Mucosa of stomach (tissue), 1 donor: ENCODE measurements around the gene FBXL17.

Source experiments
- H3K27me3 ChIP-seq: one replicate; pipeline ENCODE4 v1.7.0; 2013; ENCODE audit warnings: mild to moderate bottlenecking, low read length; ENCODE audit not compliant: control insufficient read depth, insufficient read depth
- H3K36me3 ChIP-seq: one replicate; pipeline ENCODE4 v1.7.0; 2013; ENCODE audit warnings: low read length; ENCODE audit not compliant: control insufficient read depth, insufficient read depth
- H3K4me1 ChIP-seq: one replicate; pipeline ENCODE4 v1.7.0; 2013; ENCODE audit warnings: mild to moderate bottlenecking, low read length; ENCODE audit not compliant: control insufficient read depth, insufficient read depth
- H3K4me3 ChIP-seq: one replicate; pipeline ENCODE4 v1.7.0; 2013; ENCODE audit warnings: low read length
- H3K9ac ChIP-seq: one replicate; pipeline ENCODE4 v1.7.0; 2013; ENCODE audit warnings: mild to moderate bottlenecking, low read length, moderate library complexity
- H3K9me3 ChIP-seq: one replicate; pipeline ENCODE4 v1.7.0; 2013; ENCODE audit warnings: mild to moderate bottlenecking, low read length, moderate library complexity; ENCODE audit not compliant: control insufficient read depth
- donor health status: Pancreatic carcinoma.

FBXL17 gene

GRCh38 chr5:107950776-107951175, 431.1 kb downstream of the FBXL17 start:
- Histone ChIP-seq H3K36me3 (no peaks in the 10 kb centered on the region), H3K9me3 (no peaks in the 10 kb centered on the region), H3K27me3 (no peaks in the 10 kb centered on the region), H3K4me3 (no peak overlapping the region), H3K4me1 (no peaks in the 10 kb centered on the region), H3K9ac (no peak overlapping the region)

- Histone ChIP-seq H3K4me3 (no peak overlapping the region), H3K36me3 (no peaks in the 10 kb centered on the region), H3K4me1 (no peaks in the 10 kb centered on the region), H3K9me3 (no peaks in the 10 kb centered on the region), H3K9ac (no peak overlapping the region), H3K27me3 (no peaks in the 10 kb centered on the region)
Measured at GRCh38 chr5:107949688-107950341, 432.1 kb downstream of the FBXL17 start.

DNA sequence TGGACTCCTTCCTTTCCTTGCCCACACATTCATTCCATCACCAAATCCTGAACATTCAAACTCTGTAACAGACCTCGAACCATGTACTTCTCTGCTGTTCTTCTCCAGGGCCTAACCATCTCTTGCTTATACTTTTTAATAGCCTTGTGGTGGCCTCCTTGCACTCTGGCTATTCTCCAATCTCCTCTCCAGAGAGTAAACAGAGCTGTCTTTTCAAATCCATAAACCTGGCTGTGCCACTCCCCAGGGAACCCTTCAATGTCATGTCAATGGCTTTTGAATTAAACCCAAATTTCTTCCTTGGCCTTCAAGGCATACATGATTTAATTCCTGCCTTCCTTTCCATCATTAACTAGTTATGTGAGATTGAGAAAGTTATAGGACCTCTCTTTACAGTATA, 433.5 kb downstream of the FBXL17 start:
- H3K9me3 ChIP-seq = no peaks in the 10 kb centered on the region

DNA sequence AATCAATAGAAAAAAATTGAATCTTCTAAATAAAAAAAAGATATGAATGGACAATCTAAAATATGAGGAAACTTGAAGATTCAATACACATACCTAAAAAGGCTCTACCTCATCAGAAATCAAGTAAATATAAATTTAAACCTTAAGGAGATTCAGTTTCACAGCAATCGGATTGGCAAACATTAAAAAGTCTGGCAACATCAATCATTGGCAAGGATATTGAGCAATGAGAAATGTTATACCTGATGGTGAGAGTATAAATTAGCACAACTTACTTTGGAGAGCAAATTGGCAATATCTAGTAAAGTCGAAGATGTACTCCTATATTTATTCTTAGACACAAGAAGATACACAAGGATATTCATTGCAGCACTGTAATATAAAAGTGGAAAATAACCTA, 436.8 kb downstream of the FBXL17 start:
- Histone ChIP-seq H3K9ac (no peak overlapping the region), H3K9me3 (no peaks in the 10 kb centered on the region), H3K4me1 (no peaks in the 10 kb centered on the region), H3K36me3 (no peaks in the 10 kb centered on the region), H3K27me3 (no peaks in the 10 kb centered on the region), H3K4me3 (no peak overlapping the region)

More for the DNA sequence above, 433.5 kb downstream of the FBXL17 start:
- Histone ChIP-seq H3K4me1 (no peaks in the 10 kb centered on the region), H3K36me3 (no peaks in the 10 kb centered on the region), H3K9ac (no peak overlapping the region), H3K4me3 (no peak overlapping the region), H3K27me3 (no peaks in the 10 kb centered on the region)

DNA sequence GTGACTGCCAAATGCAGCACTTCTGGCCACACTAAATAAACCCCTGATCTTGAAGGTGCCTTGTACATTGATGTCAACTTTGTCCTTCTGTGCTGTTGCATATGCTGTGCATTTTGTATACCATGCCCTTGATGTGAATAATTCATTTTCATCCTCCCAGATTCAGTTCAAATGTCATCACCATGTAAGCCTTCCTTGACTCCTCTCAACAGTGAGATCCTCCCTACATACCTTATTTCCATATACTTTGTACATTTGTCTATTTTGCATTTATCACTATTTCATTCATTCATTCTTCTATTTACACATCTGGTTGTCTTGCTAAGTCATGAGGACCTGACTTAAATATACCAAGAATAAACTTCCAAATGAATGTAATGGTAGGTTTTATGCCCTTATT, 438.0 kb downstream of the FBXL17 start:
- Histone ChIP-seq H3K4me3 (no peak overlapping the region), H3K9ac (no peak overlapping the region), H3K9me3 (no peaks in the 10 kb centered on the region), H3K36me3 (no peaks in the 10 kb centered on the region), H3K4me1 (no peaks in the 10 kb centered on the region), H3K27me3 (no peaks in the 10 kb centered on the region)

GRCh38 chr5:107941036-107941435, 440.9 kb downstream of the FBXL17 start:
- Histone ChIP-seq H3K27me3 (no peaks in the 10 kb centered on the region), H3K4me1 (no peaks in the 10 kb centered on the region), H3K36me3 (no peaks in the 10 kb centered on the region), H3K9me3 (no peaks in the 10 kb centered on the region), H3K9ac (no peak overlapping the region), H3K4me3 (no peak overlapping the region)

- H3K36me3 ChIP-seq = no peaks in the 10 kb centered on the region
- H3K27me3 ChIP-seq = no peaks in the 10 kb centered on the region
- no peaks in the 10 kb centered on the region for H3K4me1 ChIP-seq
- H3K4me3 ChIP-seq = no peak overlapping the region
- no peaks in the 10 kb centered on the region for H3K9me3 ChIP-seq
- no peak overlapping the region for H3K9ac ChIP-seq
Measured at GRCh38 chr5:107937651-107938355, 444.1 kb downstream of the FBXL17 start.

- H3K4me3 ChIP-seq = no peak overlapping the region
- H3K9me3 ChIP-seq = no peaks in the 10 kb centered on the region
- no peaks in the 10 kb centered on the region for H3K36me3 ChIP-seq
- H3K9ac ChIP-seq = no peak overlapping the region
- H3K27me3 ChIP-seq = no peaks in the 10 kb centered on the region
- H3K4me1 ChIP-seq = no peaks in the 10 kb centered on the region
Measured at GRCh38 chr5:107937204-107937603, 444.7 kb downstream of the FBXL17 start.

DNA sequence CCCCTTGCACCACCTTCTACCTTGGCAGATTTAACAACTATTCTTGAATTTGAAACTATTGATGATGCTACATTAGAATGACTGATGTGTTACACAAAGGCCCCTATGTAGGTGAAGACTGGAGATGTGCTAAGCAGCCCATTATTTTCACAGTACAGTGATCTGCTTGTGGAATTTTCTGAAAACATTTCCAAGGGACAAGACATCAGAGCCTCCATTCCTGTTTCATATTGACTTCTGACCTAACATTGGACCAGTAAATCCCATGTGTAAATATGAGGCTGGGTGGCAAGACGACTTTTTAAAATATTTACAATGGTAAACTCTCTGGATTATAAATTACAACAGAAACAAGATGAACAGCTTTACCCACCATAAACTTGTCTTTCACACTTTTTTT, 445.4 kb downstream of the FBXL17 start:
- H3K27me3 ChIP-seq = no peaks in the 10 kb centered on the region
- H3K4me3 ChIP-seq = no peak overlapping the region
- no peaks in the 10 kb centered on the region for H3K36me3 ChIP-seq
- H3K4me1 ChIP-seq = no peaks in the 10 kb centered on the region
- no peaks in the 10 kb centered on the region for H3K9me3 ChIP-seq
- no peak overlapping the region for H3K9ac ChIP-seq

GRCh38 chr5:107935645-107936044, 446.3 kb downstream of the FBXL17 start:
- H3K9me3 ChIP-seq = no peaks in the 10 kb centered on the region
- no peaks in the 10 kb centered on the region for H3K4me1 ChIP-seq
- no peak overlapping the region for H3K4me3 ChIP-seq
- no peaks in the 10 kb centered on the region for H3K36me3 ChIP-seq
- H3K9ac ChIP-seq = no peak overlapping the region
- no peaks in the 10 kb centered on the region for H3K27me3 ChIP-seq

DNA sequence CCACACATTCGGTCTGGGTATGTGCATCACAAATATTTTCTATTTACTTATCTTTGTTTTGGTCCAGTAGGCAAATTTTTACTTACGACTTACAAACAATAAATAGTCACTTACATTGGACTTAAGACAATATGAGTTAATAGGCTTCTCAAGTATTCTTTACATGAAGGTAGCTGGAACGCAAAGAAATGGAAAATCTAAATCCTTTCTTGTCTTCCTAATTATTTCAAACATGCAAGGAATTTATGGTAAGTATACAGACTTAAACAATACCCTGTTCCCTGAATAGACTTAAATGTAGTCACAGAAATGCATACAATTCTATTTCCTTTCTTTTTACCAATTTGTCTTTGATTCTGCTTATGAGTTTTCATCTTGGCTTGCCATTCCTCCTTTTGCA, 448.6 kb downstream of the FBXL17 start:
- H3K36me3 ChIP-seq = no peaks in the 10 kb centered on the region
- no peak overlapping the region for H3K9ac ChIP-seq
- H3K27me3 ChIP-seq = no peaks in the 10 kb centered on the region
- no peak overlapping the region for H3K4me3 ChIP-seq
- H3K4me1 ChIP-seq = no peaks in the 10 kb centered on the region
- no peaks in the 10 kb centered on the region for H3K9me3 ChIP-seq

DNA sequence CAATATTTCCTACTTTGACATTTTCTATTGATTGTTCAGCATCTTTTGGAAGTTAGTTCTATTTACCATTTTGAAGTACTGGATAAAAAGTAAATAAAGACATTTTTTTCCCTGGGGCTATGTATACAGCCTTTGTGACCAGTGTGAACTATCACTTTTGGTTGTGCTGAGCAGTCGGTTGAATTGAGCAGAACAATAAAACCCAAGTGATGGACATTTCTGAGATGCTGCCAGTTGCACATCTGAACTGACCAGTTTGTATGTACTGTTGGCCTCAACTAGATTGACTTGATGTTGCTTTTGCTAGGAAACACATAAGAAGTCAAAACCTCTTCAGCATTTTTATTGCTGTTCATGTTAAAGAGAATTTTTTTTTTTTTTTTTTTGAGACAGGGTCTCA, 451.0 kb downstream of the FBXL17 start:
- Histone ChIP-seq H3K36me3 (no peaks in the 10 kb centered on the region), H3K4me3 (no peak overlapping the region), H3K27me3 (no peaks in the 10 kb centered on the region), H3K4me1 (no peaks in the 10 kb centered on the region), H3K9ac (no peak overlapping the region), H3K9me3 (no peaks in the 10 kb centered on the region)
